Right renal pelvis (tissue), 4 donors: Measurements from ENCODE around the gene DUOX1. TPM values are rescaled to one million over a fixed set of nuclear protein-coding genes. Genes with fewer than 3 reads are reported as not detected.

ENCODE experiments used
- DNase-seq, 4 donors: peaks; one replicate each; pipeline ENCODE4 v3.0.0-alpha.2; 2013; ENCODE audit warnings: low read depth in 4 of 4, low spot score in 3 of 4, missing footprints in 1 of 4
- polyA plus RNA-seq, 4 donors: library from polyadenylated mRNA; unstranded; fragments of 120-200 nt; gene quantifications; one replicate each; pipeline ENCODE4 v1.2.1, GENCODE V29; 2013; ENCODE audit not compliant: insufficient read length in 4 of 4

The DUOX1 gene
- polyA plus RNA-seq, 4 donors, result 2.2 to 2.9 (median 2.5) TPM

DNA sequence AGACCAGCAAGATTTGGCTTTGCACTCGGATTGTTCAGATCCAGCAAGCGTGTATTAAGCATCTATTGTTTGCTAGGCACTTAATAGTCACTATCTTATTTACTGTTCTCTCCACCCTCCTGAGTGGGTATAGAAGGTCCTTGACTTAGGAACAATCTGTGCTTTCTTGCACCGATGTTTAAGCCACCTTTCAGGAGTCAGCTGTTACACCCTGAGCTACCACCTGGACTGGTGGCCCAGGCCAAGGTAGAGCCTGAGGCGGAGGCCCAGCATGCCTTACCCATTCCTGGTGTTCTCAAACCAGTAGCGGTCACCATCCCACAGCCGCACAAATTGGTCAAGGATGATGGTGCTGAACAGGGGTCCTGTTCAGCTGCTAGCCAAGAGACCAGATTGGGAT, 10.0 kb downstream of the DUOX1 start:
- no peak for DNase-seq

GRCh38 chr15:45140557-45141250, 10.9 kb downstream of the DUOX1 start:
- DNase-seq, result no peak

- no peak for DNase-seq
These were observed 11.6 kb downstream of the DUOX1 start for GRCh38 chr15:45141386-45141785.

DNA sequence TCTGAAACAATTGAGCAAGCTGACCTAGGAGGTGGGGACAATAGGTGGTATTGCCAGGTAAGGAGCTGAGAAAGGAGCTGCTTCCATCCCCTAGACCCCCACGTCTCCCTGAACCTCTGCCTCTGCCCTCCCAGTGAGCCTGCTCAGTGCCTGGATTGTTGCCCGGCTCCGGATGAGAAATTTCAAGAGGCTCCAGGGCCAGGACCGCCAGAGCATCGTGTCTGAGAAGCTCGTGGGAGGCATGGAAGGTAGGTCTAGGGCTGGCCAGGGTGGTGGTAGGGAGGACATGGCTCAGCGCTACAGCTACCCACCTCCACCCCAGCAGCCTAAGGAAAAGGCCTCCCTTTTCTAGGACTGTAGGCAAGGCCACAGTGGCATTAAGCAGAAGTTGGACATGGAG, 13.3 kb downstream of the DUOX1 start:
- DNase-seq, result no peak

DNA sequence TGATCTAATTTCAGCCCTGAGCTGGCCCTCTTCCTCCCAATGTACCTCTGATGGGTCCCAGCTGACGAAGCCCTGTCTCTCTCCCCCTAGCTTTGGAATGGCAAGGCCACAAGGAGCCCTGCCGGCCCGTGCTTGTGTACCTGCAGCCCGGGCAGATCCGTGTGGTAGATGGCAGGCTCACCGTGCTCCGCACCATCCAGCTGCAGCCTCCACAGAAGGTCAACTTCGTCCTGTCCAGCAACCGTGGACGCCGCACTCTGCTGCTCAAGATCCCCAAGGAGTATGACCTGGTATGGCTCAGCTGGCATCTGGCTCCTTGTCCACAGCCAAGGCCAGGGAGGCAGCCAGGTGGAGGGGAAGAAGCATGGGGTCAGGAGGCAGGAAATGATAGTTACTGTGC, 14.2 kb downstream of the DUOX1 start:
- DNase-seq, result no peak

DNA sequence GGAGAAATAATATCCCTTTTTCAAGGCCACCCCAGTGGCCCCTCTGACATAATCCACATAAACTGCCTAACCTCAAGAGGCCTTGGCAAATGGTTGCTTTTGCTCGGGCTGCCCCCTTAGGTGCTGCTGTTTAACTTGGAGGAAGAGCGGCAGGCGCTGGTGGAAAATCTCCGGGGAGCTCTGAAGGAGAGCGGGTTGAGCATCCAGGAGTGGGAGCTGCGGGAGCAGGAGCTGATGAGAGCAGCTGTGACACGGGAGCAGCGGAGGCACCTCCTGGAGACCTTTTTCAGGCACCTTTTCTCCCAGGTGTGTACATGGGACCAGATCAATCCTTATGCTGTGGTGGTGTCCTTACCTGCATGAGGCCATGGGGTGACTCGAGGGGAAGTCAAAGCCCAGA, 15.0 kb downstream of the DUOX1 start:
- no peak for DNase-seq

- no peak for DNase-seq
These were observed 16.6 kb downstream of the DUOX1 start for GRCh38 chr15:45146405-45146804.

- no peak for DNase-seq
These were observed 17.8 kb downstream of the DUOX1 start for GRCh38 chr15:45147606-45148005.

- no peak for DNase-seq
These were observed 18.6 kb downstream of the DUOX1 start for GRCh38 chr15:45148076-45149059.

DNA sequence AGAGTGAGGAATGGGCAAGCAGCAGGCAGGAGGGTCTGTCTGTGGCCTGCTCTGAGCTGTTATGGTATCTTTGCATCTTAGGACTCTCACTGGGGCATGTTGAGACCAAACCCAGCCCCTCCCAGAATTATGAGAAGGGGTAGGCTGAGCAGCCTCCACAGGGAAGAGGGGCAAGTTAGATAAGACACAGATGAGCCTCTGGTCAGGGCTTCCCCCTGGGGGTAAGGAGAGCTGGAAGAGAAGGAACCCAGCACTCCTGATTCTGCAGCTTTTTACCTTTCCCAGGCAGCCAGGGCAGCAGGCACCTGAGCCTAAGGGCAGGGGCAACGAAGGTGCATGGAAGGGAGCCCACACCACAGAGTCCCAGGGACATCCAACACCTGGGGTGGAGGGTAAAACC, 19.3 kb downstream of the DUOX1 start:
- DNase-seq, result no peak

- no peak for DNase-seq
These were observed 20.7 kb downstream of the DUOX1 start for GRCh38 chr15:45150481-45150880.

DNA sequence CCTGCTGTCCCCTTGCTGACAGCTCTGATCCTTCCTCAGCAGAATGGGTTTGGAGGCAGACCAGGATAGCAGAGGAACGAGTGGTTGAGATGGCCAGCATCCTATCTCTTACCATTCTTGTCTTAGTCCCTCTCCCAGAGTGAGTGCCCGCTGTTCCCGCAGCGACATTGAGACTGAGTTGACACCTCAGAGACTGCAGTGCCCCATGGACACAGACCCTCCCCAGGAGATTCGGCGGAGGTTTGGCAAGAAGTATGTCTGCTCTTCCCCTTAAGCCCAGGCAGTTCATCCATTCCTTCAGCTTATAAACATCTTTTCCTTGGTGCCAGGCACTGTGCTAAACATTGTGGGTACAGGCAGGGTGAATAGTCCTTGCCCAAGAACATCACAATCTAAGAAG, 21.2 kb downstream of the DUOX1 start:
- no peak for DNase-seq

GRCh38 chr15:45151998-45152828, 22.4 kb downstream of the DUOX1 start:
- DNase-seq, result no peak

- DNase-seq, result no peak
These were observed 25.9 kb downstream of the DUOX1 start for GRCh38 chr15:45155739-45156138.

- no peak for DNase-seq
These were observed 27.1 kb downstream of the DUOX1 start for GRCh38 chr15:45156744-45157455.

GRCh38 chr15:45157974-45158373, 28.2 kb downstream of the DUOX1 start:
- no peak for DNase-seq

DNA sequence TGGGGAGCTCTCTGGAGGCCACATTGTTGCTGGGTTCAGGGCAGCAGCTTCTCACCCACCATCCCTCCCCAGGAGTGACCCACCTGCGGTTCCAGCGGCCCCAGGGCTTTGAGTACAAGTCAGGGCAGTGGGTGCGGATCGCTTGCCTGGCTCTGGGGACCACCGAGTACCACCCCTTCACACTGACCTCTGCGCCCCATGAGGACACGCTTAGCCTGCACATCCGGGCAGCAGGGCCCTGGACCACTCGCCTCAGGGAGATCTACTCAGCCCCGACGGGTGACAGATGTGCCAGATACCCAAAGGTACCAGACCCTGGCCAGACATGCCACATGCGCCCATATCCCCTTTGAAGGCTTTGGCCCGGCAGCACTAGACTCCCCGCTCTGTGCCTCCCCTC, 31.9 kb downstream of the DUOX1 start:
- no peak for DNase-seq

GRCh38 chr15:45162771-45163507, 33.1 kb downstream of the DUOX1 start:
- peak; percentile 58 to 74 (median 66) for DNase-seq

GRCh38 chr15:45163508-45163856, 33.7 kb downstream of the DUOX1 start:
- DNase-seq, result no peak

DNA sequence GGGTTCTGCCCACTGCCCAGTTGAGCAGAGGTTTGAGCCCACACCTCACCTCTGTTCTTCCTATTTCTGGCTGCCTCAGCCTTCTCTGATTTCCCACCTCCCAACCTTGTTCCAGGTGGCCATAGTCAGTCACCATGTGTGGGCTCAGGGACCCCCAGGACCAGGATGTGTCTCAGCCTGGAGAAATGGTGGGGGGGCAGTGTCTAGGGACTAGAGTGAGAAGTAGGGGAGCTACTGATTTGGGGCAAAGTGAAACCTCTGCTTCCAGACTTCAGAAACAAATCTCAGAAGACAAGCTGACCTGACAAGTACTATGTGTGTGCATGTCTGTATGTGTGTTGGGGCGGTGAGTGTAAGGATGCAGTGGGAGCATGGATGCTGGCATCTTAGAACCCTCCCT, 35.1 kb downstream of the DUOX1 start:
- DNase-seq, result no peak
